Ovary (tissue), 9 donors: Measurements from ENCODE around the gene COL13A1. TPM values are rescaled to one million over a fixed set of nuclear protein-coding genes. Genes with fewer than 3 reads are reported as not detected.

Source experiments
- DNase-seq, 5 donors: peaks; one replicate each; pipeline ENCODE4 v3.0.0-alpha.2; 2019 to 2020
- H3K27ac ChIP-seq, 2 donors: fragments of 200-600 bp; one replicate each; pipeline versions ENCODE4 v1.5.1 to v1.8.0; 2019 to 2022
- H3K27me3 ChIP-seq: fragments of 200-600 bp; one replicate; pipeline ENCODE4 v1.8.0; 2022
- H3K36me3 ChIP-seq: fragments of 200-600 bp; sonication (generic); one replicate; pipeline ENCODE4 v1.5.1; 2019
- H3K4me1 ChIP-seq: one replicate; pipeline ENCODE4 v1.8.1; 2013; ENCODE audit warnings: mild to moderate bottlenecking, moderate library complexity; ENCODE audit not compliant: insufficient read depth
- H3K4me3 ChIP-seq: fragments of 200-600 bp; sonication (generic); one replicate; pipeline ENCODE4 v1.5.1; 2017
- H3K9me3 ChIP-seq, 2 donors: fragments of 200-600 bp in 1 of 2; sonication (generic) in 1 of 2; one replicate each; pipeline versions ENCODE4 v1.5.1 to v1.8.1; 2013 to 2019; ENCODE audit warnings: mild to moderate bottlenecking in 1 of 2, moderate library complexity in 1 of 2
- CTCF ChIP-seq, 3 donors: fragments of 450-650 bp in 2 of 3; fragments of 200-600 bp in 1 of 3; IDR thresholded peaks; one replicate each; pipeline versions ENCODE4 v1.5.1 to v1.8.0; 2016 to 2022; ENCODE audit warnings: antibody characterized with exemption in 3 of 3, mild to moderate bottlenecking in 1 of 3
- EP300 ChIP-seq: sonication (generic); formaldehyde crosslinking; IDR thresholded peaks from one replicate; pipeline ENCODE4 v1.6.1; 2017; ENCODE audit warnings: antibody characterized with exemption
- POLR2A ChIP-seq: fragments of 450-650 bp; IDR thresholded peaks from one replicate; pipeline ENCODE4 v1.6.1; 2017; ENCODE audit warnings: antibody characterized with exemption, mild to moderate bottlenecking, moderate library complexity
- WGBS, 3 donors: extraction: QIAGEN DNeasy Blood & Tissue Kit in 1 of 3; methylation state at CpG; one replicate each; pipeline versions ENCODE4 v1.1.5 to v1.1.7; 2013 to 2017; 5-methylcytosine and 5-hydroxymethylcytosine counted together
- intact Hi-C, 4 donors: fragments of 100-400 bp; cut with DNase I; formaldehyde crosslinking; loops; one replicate each; pipeline versions ENCODE4 v1.11.0 to v1.15.1; 2022 to 2023
- polyA plus RNA-seq, 2 donors: library from polyadenylated mRNA; stranded (reverse); fragments of 200-250 nt in 1 of 2; fragments of 350-450 nt in 1 of 2; fragmentation: Illumina TruSeq in 1 of 2; extraction: RNeasy Lipid Tissue Mini Kit (QIAGEN cat#74804) in 1 of 2; gene quantifications; one replicate each; pipeline ENCODE4 v1.2.3, GENCODE V29; 2013 to 2014
- total RNA-seq, 7 donors: library from RNA; depleted of rRNA in 2 of 7; stranded (reverse); fragments of >200 nt in 2 of 7; fragmentation: NEBNext Ultra II Directional in 3 of 7; extraction: Animal tissue kit (Norgen Biotek cat#: 25700) in 3 of 7; gene quantifications; one replicate each; pipeline versions ENCODE4 v1.1.0 to v1.2.4, GENCODE V29; 2016 to 2023
- donor health status: DM: no; HTN: no; CAD: no; lungs with moderate emphysema.
- donor health status: DM: no; HTN: no; CAD: no.
- donor health status: Bipolar disorder and iron deficiency.
- donor health status: DM: yes; HTN: yes; CAD: no.
- donor health status: DM: no; HTN: no; CAD: no.
- donor health status: DM: yes; HTN: yes; CAD: no.

COL13A1 gene
- total and polyA plus RNA-seq, 9 donors: 0.48 to 3.1 (median 1.1) TPM

GRCh38 chr10:69861251-69862240 lies 59.8 kb downstream of the COL13A1 start:
- TF ChIP-seq CTCF (IDR thresholded peaks at IDR 0.05) (no peak), EP300 (no peak), POLR2A (no peak)
- no peak for DNase-seq
- WGBS, 3 donors: 47 to 57% (median 51%) methylated on average over 7 of the region's 7 CpGs
- intact Hi-C loops: no loop called here
- H3K27me3 ChIP-seq: no peaks in the 10 kb centered on the region
- H3K9me3 ChIP-seq: no peaks in the 10 kb centered on the region
- no peak overlapping the region for H3K27ac ChIP-seq
- H3K4me3 ChIP-seq: no peak overlapping the region
- H3K4me1 ChIP-seq: peaks cover 2% of the 10 kb centered on the region
- H3K36me3 ChIP-seq: no peaks in the 10 kb centered on the region

- 91 to 93% (median 92%) methylated on average over 16 of the region's 16 CpGs for WGBS, 3 donors
- TF ChIP-seq CTCF (IDR thresholded peaks at IDR 0.05) (no peak), EP300 (no peak), POLR2A (no peak)
- DNase-seq: no peak
- no peak overlapping the region for H3K27ac ChIP-seq
- intact Hi-C loops: no loop called here
- peaks cover 2% of the 10 kb centered on the region for H3K4me1 ChIP-seq
- H3K4me3 ChIP-seq: no peak overlapping the region
- H3K36me3 ChIP-seq: no peaks in the 10 kb centered on the region
- no peaks in the 10 kb centered on the region for H3K27me3 ChIP-seq
- H3K9me3 ChIP-seq: no peaks in the 10 kb centered on the region
Measured at GRCh38 chr10:69862882-69863530, 61.3 kb downstream of the COL13A1 start.

- 79 to 84% (median 84%) methylated on average over 5 of the region's 5 CpGs for WGBS, 3 donors
Measured at GRCh38 chr10:69863580-69863979, 61.9 kb downstream of the COL13A1 start.

More at GRCh38 chr10:69863580-69863979, 61.9 kb downstream of the COL13A1 start:
- intact Hi-C loops: no loop called here
- no peaks in the 10 kb centered on the region for H3K9me3 ChIP-seq
- TF ChIP-seq POLR2A: no peak
- no peak for TF ChIP-seq EP300
- TF ChIP-seq CTCF (IDR thresholded peaks at IDR 0.05): no peak
- no peaks in the 10 kb centered on the region for H3K36me3 ChIP-seq
- no peak for DNase-seq
- peaks cover 2% of the 10 kb centered on the region for H3K4me1 ChIP-seq
- no peak overlapping the region for H3K27ac ChIP-seq
- H3K4me3 ChIP-seq: no peak overlapping the region
- no peaks in the 10 kb centered on the region for H3K27me3 ChIP-seq
